NCI-H2081 (cell line): Measurements from ENCODE around the gene TTC9C.
"Not testable (repeated sequence)": the region's sequence is repeated elsewhere in the genome, so short reads cannot be mapped to it uniquely, and the experiment has no call there.

Experiments
- DNase-seq, 2 experiments: peaks; one replicate each; lab custom pipeline; 2025; lab: John Stamatoyannopoulos, UW

TTC9C gene

DNA sequence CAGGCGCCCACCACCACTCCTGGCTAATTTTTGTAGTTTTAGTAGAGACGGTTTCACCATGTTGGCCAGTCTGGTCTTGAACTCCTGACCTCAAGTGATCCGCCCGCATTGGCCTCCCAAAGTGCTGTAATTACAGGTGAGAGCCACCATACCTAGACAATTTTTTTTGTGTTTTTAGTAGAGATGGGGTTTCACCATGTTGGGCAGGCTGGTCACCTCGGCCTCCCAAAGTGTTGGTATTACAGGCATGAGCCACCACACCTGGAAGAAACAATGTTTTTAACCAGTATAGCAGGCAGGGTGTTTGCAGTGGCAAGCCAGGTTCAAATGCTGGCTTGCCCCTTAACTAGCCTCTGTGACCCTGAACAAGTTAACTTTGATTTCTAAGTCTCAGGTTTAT, 21.6 kb downstream of the TTC9C start:
- DNase-seq: not testable (repeated sequence)

DNA sequence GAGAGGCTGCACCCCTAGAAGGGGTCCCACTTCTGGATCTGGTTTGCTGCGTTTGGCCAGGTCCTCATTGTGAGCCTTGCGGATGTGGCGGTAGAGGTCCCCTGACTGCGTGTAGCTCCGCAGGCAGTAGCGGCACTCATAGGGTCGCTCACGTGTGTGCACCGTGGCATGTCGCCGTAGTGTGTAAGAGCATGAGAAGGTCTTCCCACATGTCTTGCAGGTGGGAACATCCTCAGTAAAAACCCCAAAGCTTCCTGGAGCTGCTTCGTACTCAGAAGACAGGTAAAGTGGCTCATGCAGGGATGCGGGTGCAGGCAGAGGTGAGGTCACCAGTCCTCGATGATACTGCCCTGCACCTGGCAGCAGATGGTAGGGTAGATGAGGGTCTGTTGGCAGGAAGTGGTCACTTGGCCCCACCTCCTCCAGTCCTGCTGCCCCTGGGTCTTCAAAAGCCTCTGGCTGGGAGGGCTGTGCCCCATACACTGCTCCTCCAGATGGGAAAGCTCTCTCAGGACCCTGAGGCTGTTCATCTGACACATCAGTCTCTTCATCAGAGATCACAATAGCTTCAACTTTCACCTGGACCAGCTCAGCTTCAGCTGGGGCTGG, 24.0 kb downstream of the TTC9C start:
- DNase-seq: no peak

DNA sequence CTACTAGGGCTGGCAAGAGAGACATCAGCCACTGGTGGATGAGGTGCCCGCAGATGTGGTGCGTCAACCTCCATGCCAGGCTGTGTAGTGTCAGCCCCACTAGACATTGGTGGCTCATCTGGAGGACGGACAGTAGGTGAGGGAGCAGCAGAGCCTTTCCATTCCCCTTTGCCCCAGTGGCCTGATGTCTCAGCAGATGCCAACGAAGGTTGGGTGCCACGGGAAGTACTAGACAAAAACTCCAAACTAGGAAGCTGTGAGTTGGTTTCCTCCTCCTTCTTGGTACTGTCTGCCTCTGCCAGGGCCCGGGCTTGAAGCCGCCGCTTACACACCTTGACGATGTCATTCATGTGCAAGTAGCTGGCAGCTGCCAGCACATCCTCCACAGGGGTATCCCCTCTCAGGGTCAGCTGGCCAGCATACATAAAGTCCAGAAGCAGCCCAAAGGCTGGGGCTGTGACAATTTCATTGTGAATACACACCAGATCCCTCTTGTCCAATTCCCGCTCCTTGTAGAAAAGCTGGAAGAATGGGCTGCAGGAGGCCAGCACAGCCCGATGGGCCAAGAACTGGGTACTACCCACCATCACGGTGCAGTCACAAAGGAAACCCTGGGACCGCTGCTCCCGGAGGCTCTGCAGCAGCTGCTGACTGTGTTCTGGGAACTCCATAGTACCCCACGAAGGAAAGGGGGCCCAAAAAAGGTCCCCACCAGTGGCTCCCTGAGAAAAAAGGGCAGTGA, 24.9 kb downstream of the TTC9C start:
- no peak for DNase-seq

DNA sequence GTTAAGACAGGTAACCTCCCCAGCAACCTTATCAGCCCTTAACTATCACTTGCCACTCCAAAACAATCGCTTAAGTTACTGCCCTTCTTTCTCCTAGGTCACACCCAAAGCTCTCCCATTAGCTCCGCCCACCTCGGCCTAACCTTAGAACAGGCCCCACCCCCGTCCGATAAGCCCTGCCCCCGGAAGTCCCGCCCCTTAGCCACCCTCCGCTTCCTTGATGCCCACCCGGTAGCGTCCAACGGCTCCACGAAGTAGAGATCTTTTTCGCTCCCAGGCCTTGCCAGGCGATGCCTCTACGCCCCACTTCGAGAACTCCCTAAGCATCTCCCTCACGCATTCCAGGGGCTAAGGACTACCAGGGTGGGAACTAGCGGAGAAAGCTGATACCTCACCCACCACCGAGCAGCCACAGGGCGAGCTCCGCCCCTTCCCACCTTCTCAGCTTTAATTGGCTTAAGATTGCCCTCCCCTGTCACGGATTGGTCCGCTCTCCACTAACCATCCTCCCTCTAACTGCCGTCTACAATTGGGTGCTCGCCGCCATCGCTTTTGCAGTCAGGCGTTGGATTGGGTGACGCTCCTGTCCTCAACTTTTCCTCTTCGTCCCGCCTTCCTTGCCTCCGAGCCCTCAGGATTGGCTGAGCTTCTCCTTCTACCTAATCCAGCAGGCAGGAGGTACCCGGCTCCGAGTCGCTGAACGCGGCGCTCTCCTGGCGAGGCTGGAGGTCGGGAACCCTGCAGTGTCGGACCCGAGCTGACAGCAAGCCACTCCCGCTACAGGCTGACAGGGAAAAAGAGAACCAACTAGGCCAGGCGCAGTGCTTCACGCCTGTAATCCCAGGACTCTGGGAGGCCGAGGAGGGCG, 25.7 kb downstream of the TTC9C start, which contains the start of gene ZBTB3:
TSS of gene ZBTB3 (minus strand) at position 425 of the 868 bp plus-strand sequence. CDS start 496 bp downstream, outside the sequence.
- peak; percentile 99 for DNase-seq

DNA sequence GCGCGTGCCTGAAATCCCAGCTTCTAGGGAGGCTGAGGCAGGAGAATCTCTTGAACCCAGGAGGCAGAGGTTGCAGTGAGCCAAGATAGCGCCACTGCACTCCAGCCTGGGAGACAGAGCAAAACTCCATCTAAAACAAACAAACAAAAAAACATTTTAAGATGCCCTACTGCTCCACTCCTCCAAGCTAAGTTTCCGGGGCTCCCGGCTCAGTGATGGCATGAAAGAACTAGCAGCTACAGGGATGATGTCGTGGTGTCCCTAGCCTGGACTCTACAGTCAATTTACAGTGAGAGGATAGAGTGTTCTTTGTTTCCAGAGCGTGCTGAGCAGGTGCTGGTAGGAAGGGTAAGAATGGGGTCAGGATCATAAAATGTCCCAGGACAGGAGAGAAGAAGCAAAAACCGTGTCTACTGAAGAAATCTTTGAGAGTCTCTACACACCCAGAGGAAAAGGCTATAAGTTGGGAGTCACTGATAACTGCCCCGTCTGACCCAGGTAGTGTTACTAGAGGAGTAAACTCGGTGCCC, 26.9 kb downstream of the TTC9C start:
- DNase-seq: no peak

DNA sequence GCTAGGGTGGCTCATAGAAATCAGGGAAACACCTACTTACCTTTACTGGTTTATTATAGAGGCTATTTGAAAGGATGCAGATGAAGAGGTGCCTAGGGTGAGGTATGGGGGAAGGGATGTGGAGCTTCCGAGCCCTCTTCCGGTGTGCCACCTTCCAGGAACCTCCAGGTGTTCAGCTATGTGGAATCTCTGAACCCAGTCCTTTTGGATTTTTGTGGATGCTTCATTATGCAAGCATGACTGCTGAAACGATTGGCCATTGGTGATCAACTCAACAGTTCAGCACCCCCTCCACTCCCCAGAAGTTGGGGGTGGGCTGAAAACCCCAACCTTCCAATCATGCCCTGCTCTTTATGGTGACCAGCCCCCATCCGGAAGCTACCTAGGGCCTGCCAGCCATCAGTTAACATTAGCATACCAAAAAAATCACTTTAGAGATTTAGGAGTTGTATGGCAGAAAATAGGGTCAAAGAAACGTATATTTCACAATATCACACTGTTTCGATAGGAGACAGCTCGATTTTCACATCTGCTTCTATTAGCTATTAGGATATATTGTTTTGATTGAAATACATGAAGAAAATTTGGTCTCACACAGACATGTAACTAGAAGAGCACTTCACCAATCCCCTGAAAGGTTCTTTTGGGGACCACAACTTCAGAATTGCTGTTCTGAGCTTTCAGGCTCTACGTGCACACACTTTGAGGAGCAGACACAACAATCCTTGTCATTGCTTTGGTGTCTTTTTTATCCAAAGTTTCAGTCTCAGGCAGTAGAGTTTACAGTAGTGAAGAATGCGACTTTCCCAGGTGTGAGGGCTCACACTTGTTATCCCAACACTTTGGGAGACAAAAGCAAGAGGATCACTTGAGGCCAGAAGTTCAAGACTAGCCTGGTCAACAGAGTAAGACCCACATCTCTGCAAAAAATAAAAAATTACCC, 29.8 kb downstream of the TTC9C start:
- no peak for DNase-seq

DNA sequence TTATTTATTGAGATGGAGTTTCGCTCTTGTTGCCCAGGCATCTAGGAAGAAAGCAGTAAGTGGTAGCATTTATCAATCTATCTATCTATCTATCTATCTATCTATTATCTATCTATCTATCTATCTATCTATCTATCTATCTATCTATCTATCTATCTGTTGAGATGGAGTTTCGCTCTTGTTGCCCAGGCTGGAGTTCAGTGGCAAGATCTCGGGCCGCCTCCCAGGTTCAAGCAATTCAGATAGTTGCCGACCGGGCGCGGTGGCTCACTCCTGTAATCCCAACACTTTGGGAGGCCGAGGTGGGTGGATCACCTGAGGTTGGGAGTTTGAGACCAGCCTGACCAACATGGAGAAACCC, 32.6 kb downstream of the TTC9C start:
- not testable (repeated sequence) for DNase-seq

DNA sequence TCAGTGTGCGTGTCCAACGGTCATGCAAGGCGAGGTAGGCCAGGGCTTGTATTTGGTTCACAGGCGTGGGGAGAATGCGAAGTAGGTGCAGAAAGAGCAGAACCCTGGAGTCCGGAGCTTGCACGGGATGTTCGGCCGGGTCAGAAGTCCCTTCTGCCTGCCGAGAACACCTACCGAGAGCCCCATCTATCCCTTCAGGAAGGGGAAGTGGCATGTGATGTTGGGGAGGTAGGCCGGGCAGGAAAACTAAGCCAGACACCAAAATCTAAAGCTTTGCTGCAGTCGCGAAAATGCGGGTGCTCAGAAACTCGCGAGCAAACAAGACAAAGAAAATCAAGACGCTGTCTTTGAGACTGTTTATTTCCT, 42.5 kb downstream of the TTC9C start:
- DNase-seq: peak in 1 of 2 experiments; percentile 36

DNA sequence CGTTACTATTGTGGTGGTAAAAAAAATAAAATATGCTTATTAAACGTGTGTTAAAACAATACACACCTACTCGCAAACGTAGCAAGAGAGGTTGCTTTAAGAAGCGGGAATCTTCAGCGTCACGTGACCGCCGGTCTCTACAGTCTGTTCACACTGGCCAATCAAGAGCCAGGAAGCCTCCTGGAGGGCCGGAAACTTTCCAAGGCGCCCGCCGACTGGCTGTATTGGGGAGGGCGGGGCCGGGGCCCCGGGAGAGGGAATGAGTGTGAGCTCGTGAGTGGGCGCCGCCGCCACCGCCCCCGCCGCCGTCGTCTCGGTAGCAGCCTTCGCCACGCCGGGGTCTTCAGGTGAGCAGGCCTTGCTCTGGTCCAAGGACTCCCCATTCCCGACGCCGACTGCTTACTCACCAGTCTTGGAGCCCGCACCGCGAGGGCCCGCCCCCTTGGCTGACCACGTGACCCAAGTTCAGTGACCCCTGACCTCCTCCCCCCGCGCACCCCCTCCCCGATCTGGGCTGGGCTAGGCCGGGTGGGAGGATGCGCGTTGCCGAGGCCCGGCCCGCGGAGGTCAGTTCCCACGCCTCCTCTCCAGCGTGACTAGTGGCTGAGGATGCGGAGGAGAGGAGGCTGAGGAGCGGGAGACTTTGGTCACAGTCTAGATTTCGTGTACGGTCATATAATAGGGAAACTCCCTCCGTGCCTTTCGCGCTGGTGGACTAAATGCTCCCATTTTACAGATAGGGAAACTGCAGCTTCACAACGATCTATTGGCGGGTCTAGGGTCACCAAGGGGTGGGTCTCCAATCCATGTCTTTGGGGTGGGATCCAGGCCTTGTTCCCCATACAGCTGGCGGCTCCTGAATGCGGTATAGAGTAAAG, 43.1 kb downstream of the TTC9C start, which contains the start of gene TAF6L:
TSS of gene TAF6L (plus strand) at position 253 of the 878 bp plus-strand sequence. CDS start 4,388 bp downstream, outside the sequence.
- peak; percentile 95 to 98 for DNase-seq

DNA sequence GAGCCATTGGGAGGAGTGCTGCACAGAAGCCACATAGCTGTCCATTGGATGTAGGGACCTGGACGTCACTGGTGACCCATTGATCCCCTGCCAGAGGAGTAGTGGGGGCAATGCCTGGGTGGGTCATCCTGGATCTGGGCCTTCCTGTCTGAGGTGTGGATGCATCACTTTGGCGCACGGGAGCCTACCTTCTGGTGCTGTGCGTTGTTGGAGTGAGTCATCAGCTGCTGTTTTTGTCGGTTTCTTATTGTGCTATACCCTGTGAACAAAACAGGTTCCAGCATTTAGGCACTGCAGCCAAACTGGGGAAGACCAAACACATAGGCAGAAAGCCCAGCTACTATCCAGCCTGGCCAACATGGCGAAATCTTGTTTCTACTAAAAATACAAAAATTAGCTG, 46.1 kb downstream of the TTC9C start:
- no peak for DNase-seq

DNA sequence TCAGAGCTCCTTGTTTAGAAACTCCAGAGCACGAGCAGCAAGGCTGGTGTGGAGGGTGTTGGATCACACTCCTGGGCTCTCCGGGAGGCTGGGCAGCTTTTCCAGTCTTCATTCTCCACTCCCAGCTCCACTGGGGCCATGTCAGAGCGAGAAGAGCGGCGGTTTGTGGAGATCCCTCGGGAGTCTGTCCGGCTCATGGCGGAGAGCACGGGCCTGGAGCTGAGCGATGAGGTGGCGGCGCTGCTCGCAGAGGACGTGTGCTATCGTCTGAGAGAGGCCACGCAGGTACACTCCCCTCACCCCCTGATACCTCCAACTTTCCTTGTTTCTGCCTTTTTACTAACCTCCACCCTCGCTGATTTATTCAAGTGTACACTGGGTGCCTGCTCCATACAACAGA, 47.4 kb downstream of the TTC9C start:
- DNase-seq: no peak

DNA sequence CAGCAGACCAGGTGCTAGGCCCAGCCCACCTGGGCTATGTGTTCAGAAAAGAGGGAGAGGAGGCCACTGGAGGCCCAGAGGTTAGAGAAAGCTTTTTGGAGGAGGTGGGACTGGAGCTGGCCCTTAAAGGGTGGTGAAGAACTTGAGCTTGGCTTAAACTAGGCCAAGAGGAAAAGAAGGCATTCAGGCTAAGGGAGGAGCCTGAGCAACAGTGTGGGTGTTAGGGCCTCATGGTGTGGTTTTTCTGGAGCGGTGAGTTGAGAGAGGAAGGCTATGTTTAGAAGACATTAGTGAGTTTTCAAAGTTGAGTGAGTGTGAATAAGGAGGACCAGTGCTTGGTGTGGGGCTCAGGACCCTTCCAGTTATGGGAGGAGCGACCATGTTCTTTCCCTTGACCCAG, 49.1 kb downstream of the TTC9C start:
- DNase-seq: no peak

DNA sequence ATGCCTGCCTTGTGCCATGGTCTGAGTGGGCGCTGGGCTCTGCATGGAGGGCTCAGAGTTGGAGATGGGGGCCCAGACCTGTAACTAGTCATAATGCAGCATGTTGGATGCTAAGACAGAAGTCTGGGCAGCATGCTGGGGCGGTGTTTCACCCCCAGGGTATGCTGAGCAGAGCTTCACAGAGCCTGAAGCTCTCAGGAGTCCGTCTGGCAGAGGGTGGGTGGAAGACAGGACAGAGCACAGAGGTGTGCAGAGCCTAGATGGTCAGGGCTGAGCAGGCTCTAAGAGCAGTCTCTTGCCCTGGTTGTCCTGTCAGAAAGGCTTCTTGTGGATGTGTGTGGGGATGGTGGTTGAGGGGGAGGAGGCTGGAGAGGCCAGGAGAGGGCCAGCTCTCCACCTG, 50.2 kb downstream of the TTC9C start:
- no peak for DNase-seq

DNA sequence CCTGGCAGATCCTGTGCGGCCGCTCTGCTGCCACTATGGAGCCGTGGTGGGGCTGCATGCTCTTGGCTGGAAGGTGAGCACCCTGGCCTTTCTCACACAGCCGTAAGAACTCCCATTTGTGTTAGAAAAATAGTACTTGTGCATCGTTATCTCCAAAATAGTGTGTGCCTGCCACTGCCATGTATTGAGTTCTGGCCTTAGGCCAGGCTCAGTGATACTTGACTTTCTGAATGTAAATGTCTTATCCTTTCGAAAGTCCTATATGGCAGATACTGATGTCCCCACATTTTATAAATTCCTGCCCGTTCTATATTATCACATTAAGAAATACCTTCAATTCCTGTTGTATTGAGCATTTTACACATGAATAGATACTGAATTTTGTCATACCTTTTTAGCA, 54.5 kb downstream of the TTC9C start:
- no peak for DNase-seq

DNA sequence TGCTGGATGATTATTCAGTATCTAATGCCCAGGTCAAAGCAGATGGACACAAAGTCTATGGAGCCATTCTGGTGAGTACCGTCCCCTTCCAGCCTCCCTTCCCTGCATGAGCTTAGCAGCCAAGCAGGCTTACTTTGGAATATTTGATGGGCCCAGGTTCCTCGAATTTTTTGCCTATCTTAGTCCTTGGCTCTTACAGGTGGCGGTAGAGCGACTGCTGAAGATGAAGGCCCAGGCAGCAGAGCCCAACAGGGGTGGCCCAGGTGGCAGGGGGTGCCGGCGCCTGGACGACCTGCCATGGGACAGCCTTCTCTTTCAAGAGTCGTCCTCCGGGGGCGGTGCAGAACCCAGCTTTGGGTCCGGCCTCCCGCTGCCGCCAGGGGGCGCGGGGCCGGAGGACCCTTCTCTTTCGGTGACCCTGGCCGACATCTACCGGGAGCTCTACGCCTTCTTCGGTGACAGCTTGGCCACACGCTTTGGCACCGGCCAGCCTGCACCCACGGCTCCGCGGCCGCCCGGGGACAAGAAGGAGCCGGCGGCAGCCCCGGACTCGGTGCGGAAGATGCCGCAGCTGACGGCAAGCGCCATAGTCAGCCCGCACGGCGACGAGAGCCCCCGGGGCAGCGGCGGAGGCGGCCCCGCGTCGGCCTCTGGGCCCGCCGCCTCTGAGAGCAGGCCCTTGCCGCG, 58.2 kb downstream of the TTC9C start:
- peak; percentile 53 to 79 for DNase-seq

DNA sequence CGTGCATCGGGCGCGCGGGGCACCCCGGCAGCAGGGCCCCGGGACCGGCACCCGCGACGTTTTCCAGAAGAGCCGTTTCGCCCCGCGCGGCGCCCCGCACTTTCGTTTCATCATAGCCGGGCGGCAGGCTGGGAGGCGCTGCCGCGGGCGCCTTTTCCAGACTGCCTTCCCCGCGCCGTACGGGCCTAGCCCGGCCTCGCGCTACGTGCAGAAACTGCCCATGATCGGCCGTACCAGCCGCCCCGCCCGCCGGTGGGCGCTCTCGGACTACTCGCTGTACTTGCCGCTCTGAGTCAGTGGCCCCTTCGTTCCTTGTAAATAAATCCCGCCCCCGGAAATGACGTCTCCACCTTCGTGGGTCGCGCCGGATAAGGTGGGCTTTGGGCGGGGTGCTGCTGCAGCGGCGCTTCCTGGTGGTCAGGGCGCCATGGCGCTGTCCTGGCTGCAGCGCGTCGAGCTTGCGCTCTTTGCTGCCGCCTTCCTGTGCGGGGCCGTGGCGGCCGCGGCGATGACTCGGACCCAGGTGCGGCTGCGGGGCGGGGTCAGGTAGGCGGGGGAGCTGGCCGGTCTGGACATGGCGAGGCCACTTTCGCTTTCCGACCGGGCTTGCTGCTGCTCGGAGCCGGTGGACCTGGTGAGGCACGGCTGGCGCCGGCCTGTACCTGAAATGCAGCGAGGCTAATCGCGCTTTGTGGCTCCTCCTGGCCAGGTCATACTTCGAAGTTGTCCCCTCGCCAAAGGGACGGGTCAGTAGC, 58.9 kb downstream of the TTC9C start, which contains the start of gene TMEM179B:
TSS of gene TMEM179B (plus strand) at position 398 of the 755 bp plus-strand sequence. CDS start at position 428, 30 bp downstream.
- peak; percentile 97 to 98 for DNase-seq
